HG03378 (cell line): ENCODE results near the gene ATL1.
A peak's percentile ranks its signal among the peaks of the same experiment; 100 is the strongest.
"Not testable (repeated sequence)": the region's sequence is repeated elsewhere in the genome, so short reads cannot be mapped to it uniquely, and the experiment has no call there.

Experiments used
- ATAC-seq: cut with Tn5 transposase; IDR thresholded peaks from one replicate; pipeline ENCODE4 v1.9.1; 2021; ENCODE audit warnings: mild to moderate bottlenecking, moderate library complexity; ENCODE audit not compliant: unreplicated experiment

ATL1 gene

GRCh38 chr14:50647753-50648152, 87.8 kb downstream of the ATL1 start:
- ATAC-seq = peak; percentile 6

- no peak for ATAC-seq
These were observed 89.7 kb downstream of the ATL1 start for GRCh38 chr14:50649691-50650090.

- ATAC-seq = no peak
These were observed 96.8 kb downstream of the ATL1 start for GRCh38 chr14:50656776-50657175.

GRCh38 chr14:50657753-50658152, 97.8 kb downstream of the ATL1 start:
- ATAC-seq = no peak

- no peak for ATAC-seq
These were observed 98.3 kb downstream of the ATL1 start for GRCh38 chr14:50658203-50658602.

GRCh38 chr14:50659327-50659974, 99.5 kb downstream of the ATL1 start:
- ATAC-seq = no peak

- ATAC-seq = not testable (repeated sequence)
These were observed 104.6 kb downstream of the ATL1 start for GRCh38 chr14:50664579-50664978.

GRCh38 chr14:50665300-50665699, 105.4 kb downstream of the ATL1 start:
- ATAC-seq = not testable (repeated sequence)

- no peak for ATAC-seq
These were observed 107.1 kb downstream of the ATL1 start for GRCh38 chr14:50666772-50667683.

- ATAC-seq = peak; percentile 27
These were observed 107.7 kb downstream of the ATL1 start for GRCh38 chr14:50667684-50667995.

GRCh38 chr14:50667996-50668825, 108.3 kb downstream of the ATL1 start, which contains the start of gene SAV1:
Gene SAV1, minus strand, starts transcription at chr14:50668306. Its CDS starts 339 bp downstream, at chr14:50667967.
- peak; percentile 39 for ATAC-seq

- ATAC-seq = no peak
These were observed 108.8 kb downstream of the ATL1 start for GRCh38 chr14:50668826-50669143.

- ATAC-seq = no peak
These were observed 109.6 kb downstream of the ATL1 start for GRCh38 chr14:50669441-50669986.

GRCh38 chr14:50670196-50670865, 110.4 kb downstream of the ATL1 start:
- ATAC-seq = no peak

- ATAC-seq = no peak
These were observed 110.9 kb downstream of the ATL1 start for GRCh38 chr14:50670866-50671256.

- ATAC-seq = no peak
These were observed 115.7 kb downstream of the ATL1 start for GRCh38 chr14:50675597-50675996.

GRCh38 chr14:50676814-50677516, 117.0 kb downstream of the ATL1 start:
- ATAC-seq = peak; percentile 24

- ATAC-seq = peak; percentile 61
These were observed 117.7 kb downstream of the ATL1 start for GRCh38 chr14:50677527-50678063.

- no peak for ATAC-seq
These were observed 118.2 kb downstream of the ATL1 start for GRCh38 chr14:50678163-50678562.

- no peak for ATAC-seq
These were observed 119.7 kb downstream of the ATL1 start for GRCh38 chr14:50679674-50680073.
